ENCODE results near the gene TPRX2.
A peak's percentile ranks its signal among the peaks of the same experiment; 100 is the strongest.
"Not testable (repeated sequence)": the region's sequence is repeated elsewhere in the genome, so short reads cannot be mapped to it uniquely, and the experiment has no call there.

TPRX2 gene

GRCh38 chr19:47848823-47849473, 10.1 kb upstream of the TPRX2 start:
- Mint-ChIP-seq H3K27me3 (peaks cover 58% of the 10 kb centered on the region), H3K9me3 (no peaks in the 10 kb centered on the region), H3K4me3 (peak overlapping the region; percentile 33 to 64), H3K27ac (no peak overlapping the region), H3K4me1 (peaks cover 15% of the 10 kb centered on the region)
- DNase-seq (peak; percentile 29 to 32), ATAC-seq (no peak)

GRCh38 chr19:47853003-47853402, 6.0 kb upstream of the TPRX2 start:
- DNase-seq (no peak), ATAC-seq (no peak)
- Mint-ChIP-seq H3K9me3 (no peaks in the 10 kb centered on the region), H3K27ac (no peak overlapping the region), H3K4me3 (no peak overlapping the region), H3K27me3 (peaks cover 44% of the 10 kb centered on the region), H3K4me1 (peaks cover 22% of the 10 kb centered on the region)

- H3K27ac Mint-ChIP-seq: no peak overlapping the region
- ATAC-seq (no peak), DNase-seq (no peak)
- H3K4me3 Mint-ChIP-seq: no peak overlapping the region
- H3K27me3 Mint-ChIP-seq: peaks cover 37% of the 10 kb centered on the region
- H3K9me3 Mint-ChIP-seq: no peaks in the 10 kb centered on the region
- peaks cover 11% of the 10 kb centered on the region for H3K4me1 Mint-ChIP-seq
Observed at GRCh38 chr19:47854459-47854858, 4.6 kb upstream of the TPRX2 start.

GRCh38 chr19:47858231-47858630, 804 bp upstream of the TPRX2 start:
- not testable (repeated sequence) for H3K4me3 Mint-ChIP-seq, ATAC-seq, DNase-seq, H3K4me1 Mint-ChIP-seq, H3K9me3 Mint-ChIP-seq, H3K27ac Mint-ChIP-seq
- peaks cover 34% of the 10 kb centered on the region for H3K27me3 Mint-ChIP-seq

- not testable (repeated sequence) for H3K4me3 Mint-ChIP-seq, H3K9me3 Mint-ChIP-seq, H3K4me1 Mint-ChIP-seq, DNase-seq, H3K27ac Mint-ChIP-seq
- ATAC-seq: peak; percentile 29
- H3K27me3 Mint-ChIP-seq: peaks cover 34% of the 10 kb centered on the region
Observed at GRCh38 chr19:47859838-47860237, 803 bp downstream of the TPRX2 start.

DNA sequence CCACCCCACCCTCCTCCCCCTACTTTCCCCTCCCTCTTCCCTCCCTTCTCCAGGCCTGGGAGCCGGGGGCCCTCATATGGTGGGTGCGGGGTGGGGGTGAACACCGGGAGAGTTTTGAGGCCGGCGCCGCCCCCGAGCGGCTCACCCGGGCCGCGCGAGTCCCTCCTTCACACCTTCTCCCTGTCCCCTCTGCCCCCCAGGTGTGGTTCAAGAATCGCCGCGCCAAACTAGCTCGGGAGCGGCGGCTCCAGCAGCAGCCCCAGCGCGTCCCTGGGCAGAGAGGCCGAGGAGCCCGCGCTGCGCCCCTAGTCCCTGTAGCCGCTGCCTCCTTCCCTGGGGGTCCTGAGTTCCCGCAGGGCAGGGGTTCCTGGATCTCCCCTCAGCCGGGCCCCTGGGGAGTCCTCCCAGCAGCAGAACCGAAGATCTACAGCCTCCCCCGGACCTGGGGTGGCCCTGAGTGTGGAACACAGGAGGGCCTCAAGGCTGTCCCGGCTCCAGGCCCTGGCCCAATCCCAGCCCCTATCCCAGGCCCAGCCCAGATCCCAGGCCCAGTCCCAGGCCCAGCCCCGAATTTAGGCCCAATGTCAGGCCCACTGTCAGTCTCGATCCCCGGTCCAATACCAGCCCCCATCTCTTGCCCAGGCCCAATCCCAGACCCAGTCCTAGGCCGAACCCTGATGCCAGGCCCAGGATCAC, 1.7 kb downstream of the TPRX2 start:
- no peak for DNase-seq
- no peak for ATAC-seq
- H3K4me3 Mint-ChIP-seq: no peak overlapping the region

DNA sequence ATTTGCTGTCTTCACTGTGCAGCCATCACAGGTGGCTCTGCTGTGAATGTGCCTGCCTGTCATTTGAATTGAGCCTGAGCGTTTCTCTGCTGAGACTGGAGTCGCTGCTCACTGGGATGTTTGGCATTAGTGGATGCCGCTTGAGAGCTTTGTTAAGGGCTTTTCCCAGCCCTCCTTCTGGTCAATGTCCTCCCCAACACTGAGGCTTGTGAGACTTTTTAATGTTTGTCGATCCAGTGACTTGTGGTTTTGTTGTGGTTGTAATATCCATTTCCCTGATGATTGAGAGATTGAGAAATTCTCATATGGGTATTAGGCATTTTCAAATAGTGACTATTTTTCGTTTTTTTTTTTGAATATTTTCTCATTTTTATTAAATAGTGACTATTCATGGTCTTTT, 2.6 kb downstream of the TPRX2 start:
- no peak for ATAC-seq
- Mint-ChIP-seq H3K9me3 (no peaks in the 10 kb centered on the region), H3K27ac (no peak overlapping the region), H3K27me3 (peaks cover 34% of the 10 kb centered on the region), H3K4me1 (peaks cover 5% of the 10 kb centered on the region), H3K4me3 (no peak overlapping the region)
- no peak for DNase-seq

More for the DNA sequence above, 1.7 kb downstream of the TPRX2 start:
- Mint-ChIP-seq H3K9me3 (no peaks in the 10 kb centered on the region), H3K27me3 (peaks cover 34% of the 10 kb centered on the region), H3K27ac (no peak overlapping the region), H3K4me1 (peaks cover 5% of the 10 kb centered on the region)

GRCh38 chr19:47863514-47863936, 4.5 kb downstream of the TPRX2 start:
- H3K27me3 Mint-ChIP-seq: peaks cover 30% of the 10 kb centered on the region
- peak; percentile 81 to 83 for DNase-seq
- no peaks in the 10 kb centered on the region for H3K9me3 Mint-ChIP-seq
- H3K27ac Mint-ChIP-seq: no peak overlapping the region
- H3K4me1 Mint-ChIP-seq: peaks cover 5% of the 10 kb centered on the region
- no peak overlapping the region for H3K4me3 Mint-ChIP-seq
- peak; percentile 95 for ATAC-seq

DNA sequence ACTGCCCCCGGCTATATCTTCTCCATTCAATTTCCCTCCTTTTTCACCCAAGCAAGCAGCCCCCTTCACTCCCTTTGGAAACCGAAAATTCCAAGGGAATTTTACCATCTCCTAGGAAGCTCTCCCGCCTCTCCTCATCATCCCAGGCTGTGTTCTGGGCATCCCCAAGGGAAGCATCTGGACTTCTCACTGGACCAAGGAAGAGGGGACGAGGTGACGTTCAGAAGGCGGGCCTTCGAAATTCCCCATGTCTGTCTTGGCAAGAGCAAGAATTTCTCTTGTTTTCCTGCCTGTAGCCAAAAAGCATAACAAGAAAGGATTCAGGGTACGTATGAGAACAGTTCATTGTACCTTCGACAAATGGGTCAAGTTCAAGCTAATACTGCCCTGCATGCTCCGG, 6.1 kb downstream of the TPRX2 start:
- H3K9me3 Mint-ChIP-seq: no peaks in the 10 kb centered on the region
- H3K4me1 Mint-ChIP-seq: peaks cover 5% of the 10 kb centered on the region
- H3K4me3 Mint-ChIP-seq: no peak overlapping the region
- H3K27me3 Mint-ChIP-seq: peaks cover 28% of the 10 kb centered on the region
- DNase-seq (no peak), ATAC-seq (no peak)
- no peak overlapping the region for H3K27ac Mint-ChIP-seq

- ATAC-seq: no peak
- no peaks in the 10 kb centered on the region for H3K4me1 Mint-ChIP-seq
- H3K9me3 Mint-ChIP-seq: peaks cover 5 to 7% of the 10 kb centered on the region in 2 donors
- no peak for DNase-seq
- H3K27me3 Mint-ChIP-seq: peaks cover 17% of the 10 kb centered on the region
- H3K27ac Mint-ChIP-seq: no peak overlapping the region
- H3K4me3 Mint-ChIP-seq: no peak overlapping the region
Observed at GRCh38 chr19:47878906-47879305, 19.9 kb downstream of the TPRX2 start.

DNA sequence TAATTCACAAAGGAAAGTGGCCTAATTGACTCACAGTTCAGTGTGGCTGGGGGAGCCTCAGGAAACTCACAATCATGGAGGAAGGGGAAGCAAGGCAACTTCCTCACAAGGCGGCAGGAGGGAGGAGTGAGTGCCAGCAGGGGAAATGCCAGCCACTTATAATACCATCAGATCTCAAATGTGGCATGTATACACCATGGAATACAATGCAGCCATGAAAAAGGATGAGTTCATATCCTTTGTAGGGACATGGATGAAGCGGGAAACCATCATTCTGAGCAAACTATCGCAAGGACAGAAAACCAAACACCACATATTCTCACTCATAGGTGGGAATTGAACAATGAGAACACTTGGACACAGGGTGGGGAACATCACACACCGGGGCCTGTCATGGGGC, 20.4 kb downstream of the TPRX2 start:
- ATAC-seq, H3K4me1 Mint-ChIP-seq: not testable (repeated sequence)

GRCh38 chr19:47881757-47882156, 22.7 kb downstream of the TPRX2 start:
- H3K4me1 Mint-ChIP-seq: no peaks in the 10 kb centered on the region
- H3K9me3 Mint-ChIP-seq: peaks cover 5 to 7% of the 10 kb centered on the region in 2 donors
- no peak for DNase-seq
- H3K27me3 Mint-ChIP-seq: peaks cover 22% of the 10 kb centered on the region
- no peak overlapping the region for H3K27ac Mint-ChIP-seq
- no peak for ATAC-seq
- no peak overlapping the region for H3K4me3 Mint-ChIP-seq

More for the DNA sequence above, 20.4 kb downstream of the TPRX2 start:
- H3K9me3 Mint-ChIP-seq, H3K4me3 Mint-ChIP-seq, DNase-seq, H3K27ac Mint-ChIP-seq: not testable (repeated sequence)
- peaks cover 12% of the 10 kb centered on the region for H3K27me3 Mint-ChIP-seq

- H3K27me3 Mint-ChIP-seq: peaks cover 22% of the 10 kb centered on the region
- DNase-seq (no peak), ATAC-seq (no peak)
- H3K9me3 Mint-ChIP-seq: peaks cover 5 to 7% of the 10 kb centered on the region in 2 donors
- no peak overlapping the region for H3K4me3 Mint-ChIP-seq
- no peaks in the 10 kb centered on the region for H3K4me1 Mint-ChIP-seq
- no peak overlapping the region for H3K27ac Mint-ChIP-seq
Observed at GRCh38 chr19:47882890-47883289, 23.9 kb downstream of the TPRX2 start.

GRCh38 chr19:47885067-47885463, 26.0 kb downstream of the TPRX2 start:
- ATAC-seq (no peak), DNase-seq (no peak)
- H3K4me3 Mint-ChIP-seq: no peak overlapping the region
- H3K9me3 Mint-ChIP-seq: no peaks in the 10 kb centered on the region
- H3K27ac Mint-ChIP-seq: no peak overlapping the region
- peaks cover 15% of the 10 kb centered on the region for H3K27me3 Mint-ChIP-seq
- H3K4me1 Mint-ChIP-seq: no peaks in the 10 kb centered on the region

GRCh38 chr19:47886010-47886559, 27.1 kb downstream of the TPRX2 start, which contains the start of gene SULT2A1:
SULT2A1 (minus strand) TSS chr19:47886315; CDS start chr19:47886257, 58 bp downstream.
- H3K27me3 Mint-ChIP-seq: peaks cover 15% of the 10 kb centered on the region
- no peaks in the 10 kb centered on the region for H3K4me1 Mint-ChIP-seq
- ATAC-seq (no peak), DNase-seq (no peak)
- H3K4me3 Mint-ChIP-seq: no peak within 1 kb of the TSS
- no peak within 1 kb of the TSS for H3K27ac Mint-ChIP-seq
- no peaks in the 10 kb centered on the region for H3K9me3 Mint-ChIP-seq

Data from stimulated activated naive CD8-positive, alpha-beta T cell treated with anti-CD3 and anti-CD28 coated beads, Interleukin-15, amount 100 ng/mL, for 72 hours (primary cell).